Cardiac muscle cell (in vitro differentiated cells and primary cell): ENCODE measurements around the gene CRNKL1. TPM values are rescaled to one million over a fixed set of nuclear protein-coding genes. Genes with fewer than 3 reads are reported as not detected.

Source experiments
- DNase-seq, 2 donors: peaks; one replicate each; pipeline versions ENCODE4 v3.0.0 to v3.0.0-alpha.2; 2010 to 2017; ENCODE audit warnings: low read depth in 1 of 2, low spot score in 1 of 2
- H3K27ac ChIP-seq: fragments of 200-600 bp; sonication (generic); 2 replicates; pipeline ENCODE4 v1.5.1; 2016
- H3K27me3 ChIP-seq: fragments of 200-600 bp; sonication (generic); 2 replicates; pipeline ENCODE4 v1.6.0; 2016; ENCODE audit warnings: control low read depth
- H3K36me3 ChIP-seq: fragments of 200-600 bp; sonication (generic); 2 replicates; pipeline ENCODE4 v1.5.1; 2016; ENCODE audit warnings: control low read depth
- H3K4me1 ChIP-seq: fragments of 200-600 bp; sonication (generic); 2 replicates; pipeline ENCODE4 v1.8.1; 2017; ENCODE audit warnings: low read depth, mild to moderate bottlenecking, mixed run types
- H3K4me3 ChIP-seq: fragments of 200-600 bp; sonication (generic); 2 replicates; pipeline ENCODE4 v1.5.1; 2016; ENCODE audit warnings: mild to moderate bottlenecking
- H3K9me3 ChIP-seq: fragments of 200-600 bp; sonication (generic); 2 replicates; pipeline ENCODE4 v1.5.1; 2017; ENCODE audit warnings: low read depth, mild to moderate bottlenecking, control low read depth
- polyA plus RNA-seq: library from polyadenylated mRNA; unstranded; fragments of >200 nt; fragmentation: Nextera tagmentation; extraction: Ambion mirVana; gene quantifications from 2 replicates; pipeline ENCODE4 v1.2.1, GENCODE V29; 2016
- total RNA-seq: library from RNA; depleted of rRNA; stranded (reverse); fragments of >200 nt; gene quantifications from 2 replicates; pipeline ENCODE4 v1.2.3, GENCODE V29; 2016
- TF ChIP-seq, protein P1 (sequence below): IDR thresholded peaks from 2 replicates; pipeline ENCODE4 v1.5.1; 2012; ENCODE audit warnings: low read depth, mild to moderate bottlenecking, low read length

Gene CRNKL1
- total and polyA plus RNA-seq, 2 experiments from 2014 or later, result 16.4 to 24.8 TPM

DNA sequence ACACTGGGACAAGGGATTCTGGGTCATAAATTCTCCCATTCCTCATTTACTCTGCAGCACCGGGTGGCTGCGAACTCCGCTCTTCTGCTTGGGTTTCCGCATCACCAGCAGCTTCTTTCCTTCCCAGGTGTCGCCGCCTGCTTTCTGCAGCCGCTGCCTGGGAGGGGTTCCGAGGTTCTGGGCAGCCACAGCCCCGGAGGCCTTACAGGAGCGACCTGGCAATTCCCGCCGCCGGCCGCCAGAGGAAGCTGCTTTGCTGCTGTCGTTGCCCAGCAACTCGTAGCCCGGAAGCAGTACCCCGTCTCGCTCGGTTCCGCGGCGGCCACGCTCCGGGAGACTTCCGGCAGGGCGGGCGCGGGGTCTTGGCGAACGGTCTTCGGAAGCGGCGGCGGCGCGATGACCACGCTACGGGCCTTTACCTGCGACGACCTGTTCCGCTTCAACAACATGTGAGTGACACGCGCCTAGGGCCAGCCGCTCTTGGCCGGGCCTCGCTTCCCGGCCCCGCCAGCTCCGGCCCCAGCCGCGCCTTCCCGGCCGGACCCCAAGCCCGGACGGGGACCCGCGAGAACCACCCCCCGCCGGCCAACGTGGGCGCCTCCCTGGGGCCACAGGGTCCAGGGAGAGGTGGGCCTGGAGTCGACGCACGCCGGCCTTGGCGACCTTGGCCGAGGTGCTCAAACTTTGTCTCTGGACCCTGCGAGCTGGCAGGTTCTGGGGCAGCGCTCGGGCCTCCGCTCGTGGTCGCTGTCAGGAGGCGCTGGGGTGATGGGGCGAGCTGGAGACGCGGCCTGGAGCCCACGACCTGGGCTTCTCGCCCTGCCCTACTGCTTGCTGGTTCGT is 35.0 kb downstream of the CRNKL1 start, which contains the start of gene NAA20:
Gene NAA20, plus strand, starts transcription at position 362 of the 843 bp plus-strand sequence. Its CDS starts 35 bp downstream, at position 397.
- TF ChIP-seq, protein P1, sequence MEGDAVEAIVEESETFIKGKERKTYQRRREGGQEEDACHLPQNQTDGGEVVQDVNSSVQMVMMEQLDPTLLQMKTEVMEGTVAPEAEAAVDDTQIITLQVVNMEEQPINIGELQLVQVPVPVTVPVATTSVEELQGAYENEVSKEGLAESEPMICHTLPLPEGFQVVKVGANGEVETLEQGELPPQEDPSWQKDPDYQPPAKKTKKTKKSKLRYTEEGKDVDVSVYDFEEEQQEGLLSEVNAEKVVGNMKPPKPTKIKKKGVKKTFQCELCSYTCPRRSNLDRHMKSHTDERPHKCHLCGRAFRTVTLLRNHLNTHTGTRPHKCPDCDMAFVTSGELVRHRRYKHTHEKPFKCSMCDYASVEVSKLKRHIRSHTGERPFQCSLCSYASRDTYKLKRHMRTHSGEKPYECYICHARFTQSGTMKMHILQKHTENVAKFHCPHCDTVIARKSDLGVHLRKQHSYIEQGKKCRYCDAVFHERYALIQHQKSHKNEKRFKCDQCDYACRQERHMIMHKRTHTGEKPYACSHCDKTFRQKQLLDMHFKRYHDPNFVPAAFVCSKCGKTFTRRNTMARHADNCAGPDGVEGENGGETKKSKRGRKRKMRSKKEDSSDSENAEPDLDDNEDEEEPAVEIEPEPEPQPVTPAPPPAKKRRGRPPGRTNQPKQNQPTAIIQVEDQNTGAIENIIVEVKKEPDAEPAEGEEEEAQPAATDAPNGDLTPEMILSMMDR, result peak; percentile 60
- peak; percentile 95 for DNase-seq
- no peaks in the 10 kb centered on the region for H3K27me3 ChIP-seq
- peaks cover 17% of the 10 kb centered on the region for H3K4me1 ChIP-seq
- peak within 1 kb of the TSS; percentile 78 for H3K27ac ChIP-seq
- no peaks in the 10 kb centered on the region for H3K36me3 ChIP-seq
- H3K9me3 ChIP-seq, result no peaks in the 10 kb centered on the region
- peak within 1 kb of the TSS; percentile 77 for H3K4me3 ChIP-seq

DNA sequence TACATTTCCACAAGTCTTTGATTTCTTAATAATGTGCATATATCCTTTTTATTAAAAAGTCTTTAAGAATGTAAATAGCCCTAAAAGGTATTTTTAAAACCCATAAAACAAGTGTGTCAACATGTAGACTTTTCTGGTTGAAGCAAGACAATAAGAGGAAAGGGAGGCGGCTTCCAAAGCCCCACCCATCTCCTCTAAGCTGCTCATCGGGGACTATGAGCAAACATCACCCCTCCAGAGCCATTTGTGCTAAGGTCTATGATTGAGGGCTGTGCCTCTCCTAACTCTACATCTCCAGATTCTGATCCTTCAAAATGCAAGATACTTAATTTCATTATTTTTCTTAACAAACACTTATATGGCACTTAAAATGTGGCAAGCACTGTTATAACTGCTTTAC is 37.6 kb downstream of the CRNKL1 start:
- TF ChIP-seq, protein P1, result no peak
- DNase-seq, result no peak
- H3K4me1 ChIP-seq, result peaks cover 17% of the 10 kb centered on the region
- H3K36me3 ChIP-seq, result no peaks in the 10 kb centered on the region
- H3K9me3 ChIP-seq, result no peaks in the 10 kb centered on the region
- H3K4me3 ChIP-seq, result no peak overlapping the region
- H3K27ac ChIP-seq, result no peak overlapping the region
- H3K27me3 ChIP-seq, result no peaks in the 10 kb centered on the region

DNA sequence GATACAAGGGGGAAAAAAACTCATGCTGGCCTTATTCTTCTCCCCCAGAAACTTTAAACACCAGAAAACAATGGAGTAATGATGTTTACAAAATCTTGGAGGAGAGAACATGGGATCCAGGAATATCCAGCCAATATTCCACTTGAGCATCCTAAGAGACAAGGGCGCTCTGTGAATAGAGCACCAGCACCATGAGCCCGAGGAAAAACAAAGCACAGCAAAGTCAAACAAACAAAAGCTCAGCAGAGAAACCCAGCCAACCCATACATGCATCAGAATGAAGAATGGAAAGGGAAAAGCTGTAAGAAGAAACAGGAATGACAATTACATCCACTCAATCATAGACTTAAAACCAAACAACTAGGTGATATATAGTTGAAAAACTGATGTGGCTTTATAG is 39.7 kb downstream of the CRNKL1 start:
- TF ChIP-seq, protein P1, result no peak
- Histone ChIP-seq H3K4me3 (no peak overlapping the region), H3K27me3 (no peaks in the 10 kb centered on the region), H3K9me3 (no peaks in the 10 kb centered on the region), H3K4me1 (peaks cover 7% of the 10 kb centered on the region), H3K27ac (no peak overlapping the region), H3K36me3 (no peaks in the 10 kb centered on the region)
- DNase-seq, result no peak

DNA sequence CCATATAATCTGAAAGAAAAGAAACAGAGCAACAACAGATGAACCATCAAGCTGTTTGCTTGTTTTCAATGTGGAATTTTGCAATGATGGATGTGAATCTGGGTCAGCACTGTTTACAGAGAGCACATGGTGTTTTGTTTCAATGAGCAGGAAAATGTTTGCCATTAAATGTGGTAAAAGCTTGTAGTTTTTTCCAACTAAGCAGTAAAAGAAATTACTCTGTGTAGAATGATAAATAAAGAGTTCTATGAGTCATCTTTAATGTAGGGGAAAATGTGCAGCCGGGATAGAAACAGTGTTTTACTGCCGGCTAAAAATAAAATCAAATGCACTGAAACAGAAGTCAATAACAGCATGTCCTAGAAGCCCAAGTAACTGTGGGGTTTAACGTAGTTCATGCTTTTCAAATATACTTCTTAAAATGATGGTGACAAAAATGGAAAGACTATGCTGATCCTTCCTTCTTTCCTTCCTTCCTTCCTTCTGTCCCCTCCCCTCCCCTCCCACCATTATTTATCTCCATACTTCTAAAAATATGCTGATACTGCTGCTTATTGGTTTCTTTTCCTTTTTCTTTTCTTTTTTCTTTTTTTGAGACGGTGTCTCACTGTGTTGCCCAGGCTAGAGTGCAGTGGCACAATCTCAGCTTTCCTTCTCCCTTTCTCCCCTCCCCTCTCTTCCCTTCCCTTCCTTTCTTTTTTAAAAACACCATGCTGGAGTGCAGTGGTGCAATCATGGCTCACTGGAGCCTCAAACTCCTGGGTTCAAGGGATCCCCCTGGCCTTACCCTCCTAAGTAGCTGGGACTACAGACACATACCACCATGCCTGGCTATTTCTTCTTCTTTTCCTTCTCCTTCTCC is 41.4 kb downstream of the CRNKL1 start:
- Histone ChIP-seq H3K9me3 (no peaks in the 10 kb centered on the region), H3K4me3 (no peak overlapping the region), H3K27ac (no peak overlapping the region), H3K27me3 (no peaks in the 10 kb centered on the region), H3K36me3 (no peaks in the 10 kb centered on the region), H3K4me1 (peaks cover 7% of the 10 kb centered on the region)
- peak in 1 of 2 donors; percentile 49 for DNase-seq
- TF ChIP-seq, protein P1, result no peak

GRCh38 chr20:20009784-20010253 is 42.4 kb downstream of the CRNKL1 start:
- peak in 1 of 2 donors; percentile 24 for DNase-seq
- Histone ChIP-seq H3K27ac (no peak overlapping the region), H3K9me3 (no peaks in the 10 kb centered on the region), H3K36me3 (no peaks in the 10 kb centered on the region), H3K4me3 (no peak overlapping the region), H3K4me1 (no peaks in the 10 kb centered on the region), H3K27me3 (no peaks in the 10 kb centered on the region)
- TF ChIP-seq, protein P1, result no peak
